HEK293T (cell line): Measurements from ENCODE around the gene CHRNB1.

Experiments
- CTCF ChIA-PET: fragments of 350-600 bp; formaldehyde crosslinking; extraction: SDS; loops from one replicate; lab custom pipeline; 2021; ENCODE audit warnings: antibody characterized with exemption, inconsistent platforms; lab: Yijun Ruan, JAX
- POLR2A ChIA-PET: fragments of 350-600 bp; formaldehyde crosslinking; extraction: SDS; loops from one replicate; lab custom pipeline; 2020; ENCODE audit warnings: antibody characterized with exemption, inconsistent platforms; lab: Yijun Ruan, JAX
- DNase-seq: peaks from one replicate; pipeline ENCODE4 v3.0.0; 2012; ENCODE audit warnings: mixed read lengths; ENCODE audit errors: extremely low spot score
- ARNT ChIP-seq: fragments of 450-650 bp; IDR thresholded peaks from 2 replicates; pipeline ENCODE4 v1.6.1; 2017; ENCODE audit warnings: mild to moderate bottlenecking
- BHLHE40 ChIP-seq: fragments of 450-650 bp; IDR thresholded peaks from 2 replicates; pipeline ENCODE4 v1.6.1; 2016; ENCODE audit warnings: mild to moderate bottlenecking, moderate library complexity, borderline replicate concordance
- CTBP1 ChIP-seq: fragments of 450-650 bp; IDR thresholded peaks from 2 replicates; pipeline ENCODE4 v1.6.1; 2016; ENCODE audit warnings: borderline replicate concordance
- ELF4 ChIP-seq: fragments of 450-650 bp; IDR thresholded peaks from 2 replicates; pipeline ENCODE4 v1.6.1; 2017; ENCODE audit warnings: antibody characterized with exemption
- FOXA1 ChIP-seq: fragments of 450-650 bp; IDR thresholded peaks from 2 replicates; pipeline ENCODE4 v1.6.1; 2016; ENCODE audit warnings: mild to moderate bottlenecking
- FOXK2 ChIP-seq: fragments of 450-650 bp; IDR thresholded peaks from 2 replicates; pipeline ENCODE4 v1.6.1; 2016; ENCODE audit warnings: mild to moderate bottlenecking
- FOXM1 ChIP-seq: fragments of 450-650 bp; IDR thresholded peaks from 2 replicates; pipeline ENCODE4 v1.6.1; 2017; ENCODE audit warnings: mild to moderate bottlenecking, borderline replicate concordance
- HDGF ChIP-seq: fragments of 450-650 bp; IDR thresholded peaks from 2 replicates; pipeline ENCODE4 v1.6.1; 2017; ENCODE audit warnings: antibody characterized with exemption, borderline replicate concordance
- L3MBTL2 ChIP-seq: fragments of 450-650 bp; conservative IDR thresholded peaks from 2 replicates; pipeline ENCODE4 v1.6.1; 2016; ENCODE audit warnings: mild to moderate bottlenecking
- LEF1 ChIP-seq: fragments of 450-650 bp; IDR thresholded peaks from 2 replicates; pipeline ENCODE4 v1.6.1; 2017; ENCODE audit warnings: mild to moderate bottlenecking, borderline replicate concordance
- NFRKB ChIP-seq: fragments of 450-650 bp; IDR thresholded peaks from 2 replicates; pipeline ENCODE4 v1.6.1; 2016; ENCODE audit warnings: mild to moderate bottlenecking, moderate library complexity
- PKNOX1 ChIP-seq: fragments of 450-650 bp; IDR thresholded peaks from 2 replicates; pipeline ENCODE4 v1.6.1; 2016
- SP1 ChIP-seq: fragments of 450-650 bp; IDR thresholded peaks from 2 replicates; pipeline ENCODE4 v1.6.1; 2017
- SUZ12 ChIP-seq: fragments of 450-650 bp; IDR thresholded peaks from 2 replicates; pipeline ENCODE4 v1.6.1; 2016; ENCODE audit warnings: mild to moderate bottlenecking
- TARDBP ChIP-seq: fragments of 450-650 bp; IDR thresholded peaks from 2 replicates; pipeline ENCODE4 v1.6.1; 2016
- ZNF384 ChIP-seq: fragments of 450-650 bp; IDR thresholded peaks from 2 replicates; pipeline ENCODE4 v1.6.1; 2016

Gene CHRNB1

DNA sequence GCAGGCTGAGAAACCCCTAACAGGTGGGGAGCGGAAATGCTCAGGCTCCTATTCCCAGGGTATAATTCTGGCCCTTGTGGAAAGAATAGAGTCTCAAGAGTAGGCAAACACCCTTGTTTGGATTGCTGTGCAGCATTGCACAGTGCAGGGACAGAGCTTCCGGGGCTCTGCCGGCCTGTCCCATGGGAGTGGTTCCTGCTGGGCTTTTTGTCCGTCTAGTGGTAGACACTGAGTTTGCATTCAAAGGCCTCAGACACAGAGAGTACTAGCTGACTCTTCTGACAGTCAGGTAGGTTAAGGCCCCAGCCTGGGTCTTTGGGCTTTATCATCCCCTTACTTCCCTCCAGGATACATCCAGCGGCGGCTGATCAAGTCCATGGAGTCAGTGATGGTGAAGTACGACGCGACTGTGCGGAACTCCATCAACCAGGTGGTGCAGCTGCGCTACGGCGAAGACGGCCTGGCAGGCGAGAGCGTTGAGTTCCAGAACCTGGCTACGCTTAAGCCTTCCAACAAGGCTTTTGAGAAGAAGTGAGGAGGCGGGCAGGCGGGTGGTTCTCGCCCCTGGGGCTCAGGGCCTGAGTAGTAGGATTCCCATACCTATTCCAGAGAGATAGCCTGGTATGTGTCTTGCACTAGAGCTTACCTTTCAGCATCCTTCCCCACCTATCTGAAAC is 57.4 kb downstream of the CHRNB1 start:
- TF ChIP-seq ARNT, result no peak
- no peak for TF ChIP-seq PKNOX1
- no peak for TF ChIP-seq FOXK2
- TF ChIP-seq BHLHE40, result no peak
- TF ChIP-seq SUZ12, result no peak
- TF ChIP-seq ELF4, result no peak
- no peak for TF ChIP-seq TARDBP
- no peak for TF ChIP-seq ZNF384
- TF ChIP-seq CTBP1, result no peak
- TF ChIP-seq HDGF, result no peak
- no peak for TF ChIP-seq L3MBTL2
- TF ChIP-seq FOXM1, result no peak
- no peak for TF ChIP-seq LEF1
- TF ChIP-seq NFRKB, result no peak
- TF ChIP-seq FOXA1, result no peak
- no peak for TF ChIP-seq SP1
- CTCF ChIA-PET, result no interaction called here

GRCh38 chr17:7502987-7503386 is 58.1 kb downstream of the CHRNB1 start:
- ChIA-PET CTCF (no interaction called here), POLR2A (no interaction called here)
- DNase-seq, result no peak
- TF ChIP-seq SP1, result no peak
- TF ChIP-seq FOXA1, result no peak
- no peak for TF ChIP-seq FOXM1
- TF ChIP-seq HDGF, result no peak

More for the DNA sequence above, 57.4 kb downstream of the CHRNB1 start:
- no peak for DNase-seq
- POLR2A ChIA-PET, result interaction anchor here (1.0 kb wide), 1 partner anchor 146 kb away, joined by 3 read pairs; no protein-coding TSS in a partner anchor

- POLR2A ChIA-PET, result no interaction called here
- TF ChIP-seq FOXK2, result no peak
- no peak for TF ChIP-seq SP1
- no peak for TF ChIP-seq L3MBTL2
- TF ChIP-seq PKNOX1, result no peak
- TF ChIP-seq FOXA1, result no peak
- TF ChIP-seq LEF1, result no peak
- TF ChIP-seq TARDBP, result no peak
- no peak for TF ChIP-seq ELF4
- no peak for TF ChIP-seq ZNF384
- no peak for TF ChIP-seq CTBP1
- no peak for TF ChIP-seq NFRKB
- no peak for TF ChIP-seq FOXM1
- TF ChIP-seq BHLHE40, result no peak
- TF ChIP-seq ARNT, result no peak
- no peak for TF ChIP-seq SUZ12
- no peak for TF ChIP-seq HDGF
- CTCF ChIA-PET, result no interaction called here
- no peak for DNase-seq
These were observed 58.7 kb downstream of the CHRNB1 start for GRCh38 chr17:7503521-7503920.
